K562 (cell line): Measurements from ENCODE around the gene MAP4. TPM values are rescaled to one million over a fixed set of nuclear protein-coding genes. Genes with fewer than 3 reads are reported as not detected.

Experiments
- ATAC-seq: fragments of 200-7000 bp; cut with Tn5 transposase; 3 replicates; pipeline ENCODE4 v1.9.1; 2020; ENCODE audit warnings: moderate library complexity
- BruUV-seq: library from RNA; stranded (reverse); fragments of 400-500 nt; replicated peaks from 2 replicates; lab custom pipeline; 2021; lab: Mats Ljungman, UMichigan
- CTCF ChIA-PET: fragments of 300-600 bp; formaldehyde crosslinking; extraction: SDS; loops from one replicate; lab custom pipeline; 2021; ENCODE audit warnings: low intra/inter-chr PET ratio; lab: Yijun Ruan, JAX
- POLR2A ChIA-PET: fragments of 300-600, 350-650 bp; sonication (Branson Sonifier 250); formaldehyde crosslinking; extraction: SDS; loops from one replicate; lab custom pipeline; 2021; ENCODE audit warnings: antibody characterized with exemption, inconsistent platforms; lab: Yijun Ruan, JAX
- DNase-seq, 4 experiments: peaks; one replicate each; pipeline versions ENCODE4 v3.0.0 to v3.0.0-alpha.2; 2011 to 2018; ENCODE audit warnings: low spot score in 3 of 4, mixed read lengths in 3 of 4; ENCODE audit errors: extremely low read depth in 1 of 4
- FAIRE-seq: peaks from 2 replicates; lab custom pipeline; 2011; peaks lifted over from hg19 to GRCh38; lab: Jason Lieb, UNC
- H2AFZ ChIP-seq: 2 replicates; pipeline ENCODE4 v1.6.0; 2011; ENCODE audit warnings: low read depth, low read length, control low read depth, inconsistent platforms
- H3K27ac ChIP-seq: fragments of 200-600 bp; 3 replicates; pipeline ENCODE4 v1.8.0; 2011; ENCODE audit warnings: low read depth, mild to moderate bottlenecking, control low read depth, inconsistent platforms, low read length, moderate library complexity, mixed read lengths; ENCODE audit errors: extremely low read depth
- H3K27me3 ChIP-seq, 2 experiments: fragments of 300-600 bp in 1 of 2; 2 replicates in 1 of 2; 3 replicates in 1 of 2; pipeline versions ENCODE4 v1.6.0 to v1.8.0; 2011; ENCODE audit warnings: inconsistent platforms in 2 of 2, low read length in 2 of 2, mild to moderate bottlenecking in 1 of 2, mixed read lengths in 1 of 2, moderate library complexity in 1 of 2; ENCODE audit not compliant: control insufficient read depth in 2 of 2, insufficient read depth in 2 of 2
- H3K36me3 ChIP-seq: fragments of 300-600 bp; 3 replicates; pipeline ENCODE4 v1.8.0; 2011; ENCODE audit warnings: mild to moderate bottlenecking, low read length, inconsistent platforms; ENCODE audit not compliant: control insufficient read depth, insufficient read depth
- H3K4me1 ChIP-seq, 2 experiments: fragments of 200-600 bp in 1 of 2; replicated peaks in 1 of 2; 2 replicates in 1 of 2; 3 replicates in 1 of 2; pipeline versions ENCODE4 v1.5.1 to v1.8.0; 2011; ENCODE audit warnings: inconsistent platforms in 2 of 2, low read length in 2 of 2, mild to moderate bottlenecking in 1 of 2, mixed read lengths in 1 of 2, moderate library complexity in 1 of 2; ENCODE audit not compliant: control insufficient read depth in 2 of 2, insufficient read depth in 2 of 2
- H3K4me2 ChIP-seq: 2 replicates; pipeline ENCODE4 v1.6.1; 2011; ENCODE audit warnings: low read length, control low read depth, inconsistent platforms, mixed read lengths; ENCODE audit not compliant: insufficient read depth
- H3K4me3 ChIP-seq: fragments of 200-600 bp; sonication (generic), shearing (Covaris generic); 2 replicates; pipeline ENCODE4 v1.5.1; 2016; ENCODE audit warnings: control low read depth, inconsistent platforms
- H3K79me2 ChIP-seq: fragments of 200-600 bp; 3 replicates; pipeline ENCODE4 v1.8.0; 2011; ENCODE audit warnings: low read length, inconsistent platforms; ENCODE audit not compliant: control insufficient read depth, insufficient read depth
- H3K9ac ChIP-seq, 2 experiments: 2 replicates each; pipeline versions ENCODE4 v1.6.0 to v1.6.1; 2011; ENCODE audit warnings: low read depth in 2 of 2, low read length in 2 of 2, control low read depth in 1 of 2, inconsistent platforms in 1 of 2, mild to moderate bottlenecking in 1 of 2, mixed read lengths in 1 of 2; ENCODE audit not compliant: insufficient read depth in 1 of 2
- H3K9me1 ChIP-seq: one replicate; pipeline ENCODE4 v1.6.0; 2011; ENCODE audit warnings: inconsistent platforms, mild to moderate bottlenecking, low read length, moderate library complexity; ENCODE audit not compliant: control insufficient read depth, insufficient read depth
- H3K9me3 ChIP-seq: replicated peaks from 2 replicates; pipeline ENCODE4 v1.5.1; 2011; ENCODE audit warnings: low read depth, low read length, inconsistent platforms; ENCODE audit not compliant: control insufficient read depth, insufficient read depth
- H4K20me1 ChIP-seq: replicated peaks from 2 replicates; pipeline ENCODE4 v1.6.1; 2011; ENCODE audit warnings: low read length, inconsistent platforms, mixed read lengths; ENCODE audit not compliant: control insufficient read depth, insufficient read depth
- CBFA2T3 ChIP-seq: fragments of 450-650 bp; IDR thresholded peaks from 2 replicates; pipeline ENCODE4 v1.6.1; 2017
- DACH1 ChIP-seq: fragments of 450-650 bp; IDR thresholded peaks from 2 replicates; pipeline ENCODE4 v1.6.1; 2018; ENCODE audit not compliant: partially characterized antibody
- FOXK2 ChIP-seq, 2 experiments: fragments of 450-650 bp; IDR thresholded peaks in 1 of 2; conservative IDR thresholded peaks in 1 of 2; 2 replicates each; pipeline ENCODE4 v1.6.1; 2016; ENCODE audit warnings: low read depth in 2 of 2, mild to moderate bottlenecking in 1 of 2
- GTF2A2 ChIP-seq: IDR thresholded peaks from 2 replicates; pipeline ENCODE4 v1.6.1; 2016; ENCODE audit warnings: mild to moderate bottlenecking, missing genetic modification characterization, missing compliant biosample characterization
- ZNF780A ChIP-seq: fragments of 250-450 bp; sonication (Bioruptor Pico); IDR thresholded peaks from 2 replicates; pipeline ENCODE4 v1.5.0; 2021; ENCODE audit warnings: mild to moderate bottlenecking
- WGBS: fragments of 100-300 bp; shearing (Covaris generic); methylation state at CpG from one replicate; pipeline ENCODE4 v1.1.6; 2016; ENCODE audit warnings: low coverage, mixed read lengths; ENCODE audit not compliant: insufficient coverage; ENCODE audit errors: missing lambda C conversion rate; 5-methylcytosine and 5-hydroxymethylcytosine counted together
- in situ Hi-C: fragments of 300-500 bp; cut with MboI; formaldehyde crosslinking; loops from 4 replicates; pipeline ENCODE4 v1.15.0; 2018; ENCODE audit warnings: inconsistent platforms, mixed read lengths
- intact Hi-C: fragments of 100-400 bp; cut with micrococcal nuclease; formaldehyde crosslinking; loops from 2 replicates; pipeline ENCODE4 v1.14.2; 2022
- polyA plus RNA-seq, 8 experiments: library from polyadenylated mRNA; depleted of rRNA in 4 of 8; stranded (reverse) in 5 of 8; unstranded in 3 of 8; fragments of >200 nt; fragmentation: Nextera tagmentation in 2 of 8; fragmentation: Illumina TruSeq in 1 of 8; extraction: Ambion mirVana in 2 of 8; extraction: Trizol in 1 of 8; gene quantifications; 2 replicates each; pipeline versions ENCODE4 v1.2.1 to v1.2.3, GENCODE V29; 2011 to 2014; ENCODE audit warnings: inconsistent platforms in 1 of 8, missing spikeins in 1 of 8
- total RNA-seq, 7 experiments: library from RNA; depleted of rRNA in 6 of 7; stranded (reverse); fragments of >200 nt in 6 of 7; fragmentation: Illumina TruSeq in 2 of 7; extraction: Trizol in 2 of 7; gene quantifications; 2 replicates each; pipeline versions ENCODE4 v1.2.1 to v1.2.3, GENCODE V29; 2011 to 2021; ENCODE audit warnings: low replicate concordance in 1 of 7
- TF ChIP-seq, protein P1 (sequence below): sonication (generic); formaldehyde crosslinking; IDR thresholded peaks from 2 replicates; pipeline ENCODE4 v1.8.0; 2022; ENCODE audit warnings: missing genetic modification reagents, mild to moderate bottlenecking, moderate library complexity, borderline replicate concordance

MAP4 gene
- total and polyA plus RNA-seq, 9 of the 15 experiments (the other 6 are each of a cell fraction or from before 2014, with no cell fraction given), result 13.3 to 141 (median 36.8) TPM

DNA sequence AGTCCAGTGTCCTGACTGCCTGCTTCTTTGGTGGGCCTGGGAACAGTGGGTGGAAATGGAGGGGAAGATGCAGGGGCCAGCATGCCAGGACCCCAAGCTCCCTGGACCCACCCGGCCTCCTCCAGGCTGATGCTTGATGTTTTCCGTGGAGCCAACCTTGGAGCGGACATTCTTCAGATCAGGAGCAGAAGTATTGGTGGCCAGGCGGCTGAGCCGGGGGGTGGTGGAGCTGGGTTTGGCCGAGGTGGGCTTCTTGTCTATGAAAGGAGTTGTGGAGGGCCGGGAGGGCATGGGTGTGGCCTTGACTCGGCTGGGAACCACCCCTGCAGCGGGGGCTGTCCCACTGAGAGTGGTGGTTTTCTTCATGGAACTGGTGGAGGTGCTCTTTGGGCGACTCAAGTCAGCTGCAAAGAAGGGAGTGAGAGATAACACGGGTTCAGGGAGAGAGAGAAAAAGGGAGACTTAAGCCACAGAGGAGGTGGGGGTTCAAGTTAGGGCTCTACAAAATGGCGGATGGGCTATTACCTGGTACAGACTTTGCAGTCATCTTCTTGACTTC, 145.4 kb downstream of the MAP4 start:
- in situ Hi-C loops, result no loop called here
- ChIA-PET POLR2A (interaction anchor here (2.7 kb wide), 1 partner anchor 11 kb away, joined by 10 read pairs; no protein-coding TSS in a partner anchor), CTCF (no interaction called here)
- DNase-seq (peak; percentile 54 to 81 (median 66)), ATAC-seq (peak; percentile 73), FAIRE-seq (peak; percentile 15)
- no peaks in the 10 kb centered on the region for H3K27me3 ChIP-seq
- H3K9me3 ChIP-seq, result no peaks in the 10 kb centered on the region
- H3K4me3 ChIP-seq, result no peak overlapping the region
- peaks cover 13 to 21% of the 10 kb centered on the region in 2 experiments; a peak in 4 of 5 replicates for H3K4me1 ChIP-seq
- 43% methylated on average over 11 of the region's 12 CpGs for WGBS
- BruUV-seq, result no TSS peak
- H3K79me2 ChIP-seq, result no peaks in the 10 kb centered on the region
- peak overlapping the region in 1 of 2 experiments; percentile 75; a peak in 2 of 4 replicates for H3K9ac ChIP-seq
- TF ChIP-seq FOXK2 (conservative IDR thresholded peaks at IDR 0.05 in 1 of 2, IDR thresholded peaks at IDR 0.05 in 1 of 2; ENCODE audit: low read depth in 2 of 2) (no peak), ZNF780A (CRISPR knock-in tag) (no peak), GTF2A2 (tag) (no peak), CBFA2T3 (peak; percentile 30), DACH1 (peak; percentile 37)
- TF ChIP-seq, protein P1, sequence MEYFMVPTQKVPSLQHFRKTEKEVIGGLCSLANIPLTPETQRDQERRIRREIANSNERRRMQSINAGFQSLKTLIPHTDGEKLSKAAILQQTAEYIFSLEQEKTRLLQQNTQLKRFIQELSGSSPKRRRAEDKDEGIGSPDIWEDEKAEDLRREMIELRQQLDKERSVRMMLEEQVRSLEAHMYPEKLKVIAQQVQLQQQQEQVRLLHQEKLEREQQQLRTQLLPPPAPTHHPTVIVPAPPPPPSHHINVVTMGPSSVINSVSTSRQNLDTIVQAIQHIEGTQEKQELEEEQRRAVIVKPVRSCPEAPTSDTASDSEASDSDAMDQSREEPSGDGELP (CRISPR knock-in tag), result peak; percentile 20; the same call in 1 of the 2 replicates
- peaks cover 65% of the 10 kb centered on the region for H3K36me3 ChIP-seq
- H2AFZ ChIP-seq, result no peak overlapping the region
- H3K27ac ChIP-seq, result no peak overlapping the region; the same call in 2 of the 3 replicates
- intact Hi-C loops, result no loop called here
- H3K9me1 ChIP-seq, result peaks cover 8% of the 10 kb centered on the region
- peak overlapping the region; percentile 47; the same call in 1 of the 2 replicates for H3K4me2 ChIP-seq
- no peaks in the 10 kb centered on the region; the same call in 1 of the 2 replicates for H4K20me1 ChIP-seq
